Activated CD4-positive, alpha-beta memory T cell treated with anti-CD3 and anti-CD28 coated beads for 36 hours (primary cell): ENCODE results near the gene ZNF215. TPM values are rescaled to one million over a fixed set of nuclear protein-coding genes. Genes with fewer than 3 reads are reported as not detected.

Experiments
- CTCF ChIA-PET: fragments of 350-600 bp; sonication (Branson Sonifier 250); formaldehyde crosslinking; loops from one replicate; lab custom pipeline; 2021; ENCODE audit warnings: antibody characterized with exemption, inconsistent platforms; lab: Charles Lee
- POLR2A ChIA-PET: fragments of 350-600 bp; sonication (Branson Sonifier 250); formaldehyde crosslinking; loops from one replicate; lab custom pipeline; 2021; ENCODE audit warnings: antibody characterized with exemption; lab: Charles Lee
- DNase-seq: peaks from one replicate; pipeline ENCODE4 v3.0.0-alpha.2; 2020
- H3K27ac Mint-ChIP-seq: one replicate; pipeline ENCODE4 v1.8.0; 2021; ENCODE audit warnings: mixed read lengths
- H3K27me3 Mint-ChIP-seq: one replicate; pipeline ENCODE4 v1.8.0; 2021; ENCODE audit warnings: mixed read lengths
- H3K36me3 Mint-ChIP-seq: one replicate; pipeline ENCODE4 v1.8.0; 2021; ENCODE audit warnings: mixed read lengths
- H3K4me1 Mint-ChIP-seq: one replicate; pipeline ENCODE4 v1.8.0; 2021; ENCODE audit warnings: low read depth, mixed read lengths
- H3K4me3 Mint-ChIP-seq: one replicate; pipeline ENCODE4 v1.8.0; 2021; ENCODE audit warnings: mild to moderate bottlenecking, mixed read lengths
- H3K9me3 Mint-ChIP-seq: one replicate; pipeline ENCODE4 v1.8.0; 2021; ENCODE audit warnings: mixed read lengths
- intact Hi-C: fragments of 100-400 bp; cut with micrococcal nuclease; formaldehyde crosslinking; loops from one replicate; pipeline ENCODE4 v1.15.1; 2023
- total RNA-seq, 2 experiments: library from RNA; stranded (reverse); gene quantifications; one replicate each; pipeline ENCODE4 v1.2.3, GENCODE V29; 2021

Gene ZNF215
- total RNA-seq, 2 experiments from 2014 or later: 0.57 to 0.68 TPM

DNA sequence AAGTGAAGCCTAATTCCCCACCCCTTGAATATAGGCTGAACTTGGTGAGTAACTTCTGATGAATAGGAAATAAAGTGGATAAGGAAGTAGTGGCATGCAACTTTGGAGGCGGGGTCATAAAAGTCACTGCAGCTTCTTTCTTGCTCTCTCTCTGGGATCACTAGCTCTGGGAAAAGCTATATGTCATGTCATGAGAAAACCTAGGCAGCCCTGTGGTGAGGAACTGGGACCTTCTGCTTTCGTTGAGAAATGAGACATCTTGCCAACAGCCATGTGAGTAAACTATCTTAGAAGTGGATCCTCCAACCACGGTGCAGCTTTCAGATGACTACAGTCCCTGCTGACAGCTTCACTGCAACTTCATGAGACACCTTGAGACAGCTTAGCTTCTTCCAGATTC, 78.3 kb downstream of the ZNF215 start:
- intact Hi-C loops: no loop called here
- Mint-ChIP-seq H3K4me3 (no peak overlapping the region), H3K4me1 (no peaks in the 10 kb centered on the region), H3K27me3 (peaks cover 12% of the 10 kb centered on the region), H3K27ac (no peak overlapping the region), H3K36me3 (no peaks in the 10 kb centered on the region), H3K9me3 (no peaks in the 10 kb centered on the region)
- no peak for DNase-seq
- ChIA-PET POLR2A (no interaction called here), CTCF (no interaction called here)

Other genes with a start within 250 kb of the ZNF215 start
- 100 to 1,000 TPM in 1 of 2 experiments, 10 to 100 TPM in 1; 98.5 to 102 TPM for gene MRPL17, start 243.1 kb upstream of the ZNF215 start, total RNA-seq
- gene OR2AG2, start 154.4 kb upstream of the ZNF215 start, total RNA-seq: not detected
- not detected for gene OR2AG1, start 143.4 kb upstream of the ZNF215 start, total RNA-seq
- gene OR6A2, start 126.7 kb upstream of the ZNF215 start, total RNA-seq: not detected
- not detected for gene OR10A5, start 80.7 kb upstream of the ZNF215 start, total RNA-seq
- gene OR10A2, start 63.4 kb upstream of the ZNF215 start, total RNA-seq: not detected
- not detected for gene OR10A4, start 49.8 kb upstream of the ZNF215 start, total RNA-seq
- gene OR2D2, start 33.9 kb upstream of the ZNF215 start, total RNA-seq: not detected
- not detected for gene OR2D3, start 5.4 kb upstream of the ZNF215 start, total RNA-seq
- gene ZNF214, start 93.9 kb downstream of the ZNF215 start, total RNA-seq: not detected
- gene NLRP14, start 94.1 kb downstream of the ZNF215 start, total RNA-seq: under 1 TPM in 1 of 2 experiments, not detected in 1; 0.07 TPM
- gene RBMXL2, start 162.6 kb downstream of the ZNF215 start, total RNA-seq: not detected